ENCODE data around the gene IQGAP1.

- TF ChIP-seq SOX5 (CRISPR knock-in tag; IDR thresholded peaks at IDR 0.05; ENCODE audit: borderline replicate concordance) (no peak), RFX5 (IDR thresholded peaks at IDR 0.05; ENCODE audit: low read depth, low read length) (no peak), POLR2AphosphoS5 (IDR thresholded peaks at IDR 0.05; ENCODE audit: low read depth, low read length) (no peak)
Observed at GRCh38 chr15:90358124-90359033, 29.7 kb upstream of the IQGAP1 start.

Data from HepG2 (cell line).